Endothelial cell of hepatic sinusoid (primary cell): ENCODE results near the gene ZNHIT2.

Experiments used
- in situ Hi-C: cut with HindIII; loops from 2 replicates; pipeline ENCODE4 v1.10.0; 2017; ENCODE audit warnings: low sequenced_read_pairs

Gene ZNHIT2

DNA sequence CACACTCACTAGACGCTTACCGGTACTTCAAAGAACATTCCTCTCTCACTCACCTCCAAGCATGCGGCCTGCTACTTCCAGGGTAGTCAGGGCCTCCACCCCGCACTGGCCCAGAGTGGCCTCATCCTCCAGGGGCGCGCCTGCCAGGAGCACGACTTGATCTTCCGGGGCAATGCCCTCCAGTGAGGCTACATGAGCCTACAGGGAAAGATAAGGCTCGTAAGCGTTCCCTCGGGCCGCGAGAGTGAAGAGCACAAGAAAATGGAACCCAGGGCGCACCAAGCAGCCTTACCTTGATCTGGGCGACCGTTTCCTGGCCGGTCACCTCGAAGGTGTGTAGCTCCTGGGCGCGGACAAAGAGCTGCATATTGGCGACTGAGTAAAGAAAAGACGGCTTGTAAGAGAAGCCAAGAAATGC, 4.0 kb upstream of the ZNHIT2 start:
- in situ Hi-C loops = no loop called here

DNA sequence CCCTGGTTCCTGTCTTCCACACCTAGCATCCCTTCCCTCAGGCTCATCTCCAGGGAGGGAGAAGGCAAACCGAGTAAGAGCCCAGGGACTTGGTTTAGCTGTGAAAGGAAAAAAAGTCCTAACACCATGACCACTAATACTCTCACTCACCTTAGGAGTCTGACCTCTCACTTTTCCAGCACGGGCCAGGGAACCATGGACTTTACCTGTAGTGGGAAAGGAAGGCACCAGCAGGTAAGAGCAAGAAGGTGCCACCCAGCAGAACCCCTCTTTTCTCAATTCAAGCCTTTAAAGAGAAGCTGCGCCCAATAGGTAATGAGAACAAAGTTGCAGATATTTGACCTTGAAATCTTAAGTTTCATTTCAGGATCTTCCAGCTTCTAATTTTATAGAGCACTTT, 3.3 kb upstream of the ZNHIT2 start:
- in situ Hi-C loops = no loop called here

DNA sequence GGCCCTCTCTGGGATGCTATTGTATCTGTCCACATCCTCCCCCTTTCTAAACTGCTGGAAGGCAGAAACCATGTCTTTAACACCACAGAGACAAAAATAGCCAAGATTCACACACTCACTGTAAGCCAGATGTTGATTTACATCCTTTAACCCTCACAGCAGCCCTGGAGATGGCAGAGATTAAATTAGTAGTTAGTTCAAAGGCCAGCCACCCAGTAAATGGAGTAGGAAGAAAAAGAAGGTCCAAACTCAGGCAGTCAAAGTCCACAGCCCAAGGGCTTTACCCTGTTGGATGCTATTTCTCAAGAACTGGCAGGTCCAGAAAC, 2.1 kb upstream of the ZNHIT2 start:
- in situ Hi-C loops = loop anchor here (5.0 kb wide), 1 partner anchor 93 kb away; no protein-coding TSS in a partner anchor

DNA sequence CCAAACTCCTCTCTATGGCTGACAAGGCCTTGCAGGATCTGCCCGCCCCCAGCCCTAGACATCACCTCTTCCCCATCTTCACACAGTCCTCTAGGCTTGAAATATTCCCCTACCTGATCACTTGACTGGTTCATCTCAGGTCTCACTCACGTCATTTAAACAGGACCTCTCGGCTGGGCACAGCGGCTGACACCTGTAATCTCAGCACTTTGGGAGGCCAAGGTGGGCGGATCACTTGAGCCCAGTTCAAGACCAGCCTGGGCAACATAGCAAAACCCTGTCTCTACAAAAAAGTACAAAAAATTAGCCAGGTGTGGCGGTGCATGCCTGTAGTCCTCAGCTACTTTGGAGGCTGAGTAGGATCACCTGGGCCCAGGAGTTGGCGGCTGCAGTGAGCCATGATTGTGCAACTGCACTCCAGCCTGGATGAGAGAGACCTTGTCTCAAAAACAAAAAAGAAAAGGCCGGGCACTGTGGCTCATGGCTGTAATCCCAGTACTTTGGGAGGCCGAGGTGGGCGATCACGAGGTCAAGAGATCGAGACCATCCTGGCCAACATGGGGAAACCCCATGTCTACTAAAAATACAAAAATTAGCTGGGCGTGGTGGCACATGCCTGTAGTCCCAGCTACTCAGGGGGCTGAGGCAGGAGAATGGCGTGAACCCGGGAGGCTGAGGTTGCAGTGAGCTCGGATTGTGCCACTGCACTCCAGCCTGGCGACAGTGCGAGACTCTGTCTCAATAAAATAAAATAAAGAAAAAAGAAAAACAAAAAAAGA, 1.6 kb upstream of the ZNHIT2 start:
- in situ Hi-C loops = loop anchor here (5.0 kb wide), 1 partner anchor 93 kb away; no protein-coding TSS in a partner anchor

DNA sequence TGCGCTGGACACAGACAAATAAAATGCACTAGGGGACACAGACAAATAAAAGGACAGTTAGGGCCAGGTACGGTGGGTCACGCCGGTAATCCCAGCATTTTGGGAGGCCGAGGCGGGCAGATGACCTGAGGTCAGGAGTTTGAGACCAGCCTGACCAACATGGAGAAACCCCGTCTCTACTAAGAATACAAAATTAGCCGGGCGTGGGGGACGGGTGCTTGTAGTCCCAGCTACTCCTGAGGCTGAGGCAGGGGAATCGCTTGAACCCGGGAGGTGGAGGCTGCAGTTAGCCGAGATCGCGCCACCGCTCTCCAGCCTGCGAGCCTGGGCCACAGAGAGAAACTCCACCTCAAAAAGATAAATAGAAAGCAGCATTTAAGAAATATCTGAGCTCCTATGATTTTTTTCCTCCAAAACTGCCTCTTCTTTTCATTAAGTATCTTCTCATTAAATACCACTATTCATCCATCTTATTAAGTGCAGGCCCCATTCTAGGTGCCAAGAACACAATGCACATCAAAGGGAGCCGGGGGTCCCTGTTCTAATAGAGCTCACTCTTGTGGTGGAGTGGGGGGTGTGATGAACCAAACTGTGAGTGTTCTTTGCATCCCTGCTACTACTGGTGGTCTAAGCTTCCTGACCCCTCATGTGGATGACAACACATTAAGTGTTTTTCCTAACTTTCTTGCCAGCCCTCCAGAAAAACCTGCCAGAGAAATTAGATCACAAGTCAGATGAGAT, 766 bp upstream of the ZNHIT2 start:
- in situ Hi-C loops = loop anchor here (5.0 kb wide), 1 partner anchor 94 kb away; no protein-coding TSS in a partner anchor

DNA sequence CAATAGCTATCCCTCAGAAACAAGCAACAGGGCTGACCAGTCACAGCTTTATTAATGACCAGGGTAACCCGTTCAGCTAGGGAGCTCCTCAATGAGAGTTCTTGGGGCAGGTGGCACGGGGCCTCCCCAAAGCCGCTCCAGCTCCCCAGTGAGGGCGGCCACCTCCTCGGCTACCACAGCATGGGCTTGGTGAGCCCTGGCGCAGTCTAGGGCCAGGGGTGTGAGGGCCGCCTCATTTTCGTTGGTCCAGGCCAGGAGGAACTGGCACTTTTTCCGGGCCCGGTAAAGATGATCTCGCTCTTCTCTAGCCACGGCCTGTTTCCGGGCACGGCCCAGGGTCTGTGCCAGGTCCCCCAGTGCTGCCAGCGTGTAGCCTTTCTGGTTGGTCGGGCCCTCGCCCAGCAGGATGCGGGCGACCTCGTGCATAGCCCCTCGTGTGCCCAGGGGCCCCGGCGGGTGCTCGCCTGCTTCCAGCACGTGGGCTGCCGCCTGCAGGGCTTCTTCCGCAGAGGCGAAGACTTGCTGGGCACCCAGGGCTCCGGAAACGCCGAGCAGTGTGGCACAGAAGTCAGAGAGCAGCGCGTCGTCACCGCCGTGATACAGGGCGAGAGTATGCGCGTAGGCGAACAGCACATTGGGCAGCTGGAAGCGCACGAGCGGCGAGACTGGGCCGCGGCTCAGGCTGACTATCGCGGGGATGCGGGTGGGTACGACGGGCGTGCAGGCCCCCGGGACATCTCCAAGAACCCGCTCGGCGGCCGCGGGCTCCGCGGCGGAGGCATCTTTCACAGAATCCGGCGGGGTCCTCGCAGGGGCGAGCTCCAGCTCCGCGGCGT, 913 bp downstream of the ZNHIT2 start:
- in situ Hi-C loops = loop anchor here (5.0 kb wide), 1 partner anchor 96 kb away; no protein-coding TSS in a partner anchor

DNA sequence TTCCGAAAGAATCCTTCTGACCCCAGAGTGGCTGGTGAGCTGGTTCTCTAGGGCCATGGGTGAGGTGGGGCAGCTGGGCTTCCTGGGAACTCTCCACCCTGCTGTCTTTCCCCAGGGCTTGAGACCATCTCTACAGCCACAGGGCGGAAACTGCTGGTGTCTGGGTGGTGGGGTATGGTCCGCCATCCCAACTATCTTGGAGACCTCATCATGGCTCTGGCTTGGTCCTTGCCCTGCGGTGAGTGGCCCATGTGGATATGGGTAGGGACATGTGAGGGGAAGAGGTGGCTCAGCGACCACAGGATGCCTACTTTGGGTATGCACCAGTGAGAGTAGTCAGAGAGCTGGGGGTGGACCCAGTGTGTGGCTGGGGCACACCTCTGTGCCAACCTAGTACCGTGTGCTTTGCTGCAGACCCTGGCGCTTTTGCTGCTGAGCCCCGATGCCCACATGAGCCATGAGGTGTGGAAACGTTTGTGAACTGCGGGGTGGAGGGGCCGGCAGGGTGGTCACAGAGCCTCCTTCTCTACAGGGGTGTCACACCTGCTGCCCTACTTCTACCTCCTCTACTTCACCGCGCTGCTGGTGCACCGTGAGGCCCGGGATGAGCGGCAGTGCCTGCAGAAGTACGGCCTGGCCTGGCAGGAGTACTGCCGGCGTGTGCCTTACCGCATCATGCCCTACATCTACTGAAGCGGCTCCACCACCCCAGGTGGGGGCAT, 2.0 kb downstream of the ZNHIT2 start:
- in situ Hi-C loops = loop anchor here (5.0 kb wide), 1 partner anchor 97 kb away; no protein-coding TSS in a partner anchor

DNA sequence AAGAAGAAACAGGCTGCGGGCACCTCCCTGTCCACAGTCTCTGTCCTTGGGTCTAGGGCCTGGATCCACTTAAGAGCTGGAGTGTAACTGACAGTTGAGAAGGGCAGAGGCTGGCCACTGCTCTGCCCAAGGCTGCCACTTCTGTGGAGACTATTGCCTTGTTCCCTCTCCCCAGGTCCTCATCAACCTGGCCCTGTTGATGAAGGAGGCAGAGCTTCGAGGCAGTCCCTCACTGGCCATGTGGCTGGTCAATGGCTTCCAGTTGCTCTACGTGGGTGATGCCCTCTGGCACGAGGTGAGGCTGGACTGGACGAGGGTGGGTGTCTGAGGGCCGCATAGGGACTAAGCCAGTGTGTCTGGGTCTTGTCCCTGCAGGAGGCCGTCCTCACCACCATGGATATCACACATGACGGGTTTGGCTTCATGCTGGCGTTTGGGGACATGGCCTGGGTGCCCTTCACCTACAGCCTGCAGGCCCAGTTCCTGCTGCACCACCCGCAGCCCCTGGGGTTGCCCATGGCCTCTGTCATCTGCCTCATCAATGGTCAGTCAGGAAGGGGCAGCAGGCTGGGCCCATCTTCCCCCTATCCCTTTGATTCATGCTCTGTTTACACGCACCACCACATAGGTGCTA, 2.8 kb downstream of the ZNHIT2 start:
- in situ Hi-C loops = loop anchor here (5.0 kb wide), 1 partner anchor 98 kb away; no protein-coding TSS in a partner anchor

DNA sequence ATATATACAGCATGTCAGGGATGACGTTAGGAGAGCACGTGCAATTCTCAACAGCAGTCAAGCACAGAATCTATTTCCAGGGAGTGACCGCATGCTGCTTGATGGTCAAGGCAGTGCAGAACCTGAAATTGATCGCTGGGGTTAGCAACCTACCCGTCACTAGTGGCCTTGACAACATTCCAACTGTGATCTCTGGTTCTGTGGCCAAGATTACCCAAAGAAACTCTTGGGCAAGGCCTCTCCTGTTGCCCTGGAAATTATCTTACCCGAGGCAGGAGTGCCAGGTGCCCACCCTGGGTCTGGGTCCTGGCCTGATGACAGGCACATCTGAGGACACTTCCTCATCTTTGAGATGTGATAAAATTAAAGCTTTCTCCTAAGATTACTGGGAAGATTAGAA, 3.7 kb downstream of the ZNHIT2 start:
- in situ Hi-C loops = no loop called here

DNA sequence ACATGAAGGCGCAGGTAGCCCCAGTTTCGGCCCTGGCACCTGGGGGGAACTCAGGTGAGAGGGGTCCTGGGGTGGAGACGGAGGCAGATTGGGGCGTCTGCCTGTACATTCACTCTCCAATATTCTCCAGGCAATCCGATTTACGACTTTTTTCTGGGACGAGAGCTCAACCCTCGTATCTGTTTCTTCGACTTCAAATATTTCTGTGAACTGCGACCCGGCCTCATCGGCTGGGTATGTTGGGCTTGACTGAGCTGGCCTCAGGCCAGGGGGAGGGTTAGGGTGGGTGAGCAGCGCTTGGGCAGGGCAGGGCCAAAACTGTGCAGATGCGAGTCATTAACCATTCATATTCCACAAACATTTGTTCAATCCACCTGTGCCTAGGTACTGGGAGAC, 4.1 kb downstream of the ZNHIT2 start:
- in situ Hi-C loops = no loop called here

DNA sequence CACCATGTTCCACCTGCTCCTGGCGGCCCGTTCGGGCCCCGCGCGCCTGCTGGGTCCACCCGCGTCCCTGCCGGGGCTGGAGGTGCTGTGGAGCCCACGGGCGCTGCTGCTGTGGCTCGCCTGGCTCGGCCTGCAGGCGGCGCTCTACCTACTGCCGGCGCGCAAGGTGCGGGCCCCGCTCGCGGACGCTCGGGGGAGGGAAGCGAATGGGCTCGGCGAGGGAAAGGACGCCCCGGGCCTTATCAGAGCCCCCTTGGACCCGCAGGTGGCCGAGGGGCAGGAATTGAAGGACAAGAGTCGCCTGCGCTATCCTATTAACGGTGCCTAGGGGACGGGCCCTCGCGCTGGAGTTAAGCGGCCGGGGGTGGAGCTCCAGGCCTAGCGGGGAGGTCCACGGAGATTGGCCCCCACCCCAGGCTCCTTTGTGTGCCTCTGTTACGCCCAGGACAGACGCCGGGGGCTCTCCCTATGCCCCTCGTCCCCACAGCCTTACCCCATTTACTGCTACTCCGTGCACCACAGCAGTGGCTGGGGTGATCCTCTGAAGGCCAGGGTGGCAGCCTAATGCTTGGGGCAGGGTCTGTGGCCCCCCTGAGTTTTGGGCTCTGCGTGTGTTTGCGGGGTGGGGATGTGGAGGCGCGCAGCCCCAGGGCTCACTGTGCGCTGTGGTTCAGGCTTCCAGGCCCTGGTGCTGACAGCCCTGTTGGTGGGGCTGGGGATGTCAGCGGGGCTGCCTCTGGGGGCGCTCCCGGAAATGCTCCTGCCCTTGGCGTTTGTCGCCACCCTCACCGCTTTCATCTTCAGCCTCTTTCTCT, 4.7 kb downstream of the ZNHIT2 start:
- in situ Hi-C loops = no loop called here

DNA sequence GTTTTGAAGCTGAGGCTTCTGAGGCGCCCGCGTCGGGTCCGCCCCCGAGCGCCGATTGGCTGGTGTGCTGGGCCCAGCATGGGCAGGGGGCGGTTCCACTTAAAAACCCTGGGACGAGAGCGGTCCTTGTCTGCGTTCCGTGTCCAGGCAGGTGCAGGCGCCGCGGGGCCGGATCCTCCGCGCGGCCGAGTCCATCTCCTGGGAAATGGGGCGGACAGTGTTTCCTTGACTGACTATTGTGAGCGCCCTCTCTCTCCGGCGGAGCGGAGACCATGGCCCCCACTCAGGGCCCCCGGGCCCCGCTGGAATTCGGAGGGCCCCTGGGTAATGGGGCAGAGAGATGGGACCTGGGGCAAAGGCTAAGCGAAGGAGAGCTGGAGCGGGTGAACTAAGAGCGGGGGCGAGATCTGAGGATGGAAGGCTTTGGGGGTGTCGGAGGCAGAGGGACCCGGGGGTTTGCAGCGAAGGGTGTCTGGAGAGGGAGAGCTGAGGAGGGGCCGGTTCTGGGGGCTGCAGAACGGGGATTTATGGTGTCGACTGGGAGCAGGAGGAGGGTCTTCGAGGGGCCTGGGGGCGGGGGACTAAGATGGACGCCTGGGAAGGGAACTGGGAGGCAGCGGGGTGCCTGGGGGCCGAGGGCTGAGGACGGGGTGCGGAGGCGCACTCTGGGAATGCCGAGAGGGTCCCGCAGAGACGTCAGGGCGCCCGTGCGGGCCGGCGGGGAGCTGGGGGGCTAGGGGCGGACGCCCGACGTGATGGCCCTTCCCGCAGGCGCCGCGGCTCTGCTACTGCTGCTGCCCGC, 5.6 kb downstream of the ZNHIT2 start, which contains the start of gene TM7SF2:
TM7SF2 (plus strand) TSS at position 129 of the 802 bp plus-strand sequence; CDS start at position 273, 144 bp downstream.
- in situ Hi-C loops = no loop called here

DNA sequence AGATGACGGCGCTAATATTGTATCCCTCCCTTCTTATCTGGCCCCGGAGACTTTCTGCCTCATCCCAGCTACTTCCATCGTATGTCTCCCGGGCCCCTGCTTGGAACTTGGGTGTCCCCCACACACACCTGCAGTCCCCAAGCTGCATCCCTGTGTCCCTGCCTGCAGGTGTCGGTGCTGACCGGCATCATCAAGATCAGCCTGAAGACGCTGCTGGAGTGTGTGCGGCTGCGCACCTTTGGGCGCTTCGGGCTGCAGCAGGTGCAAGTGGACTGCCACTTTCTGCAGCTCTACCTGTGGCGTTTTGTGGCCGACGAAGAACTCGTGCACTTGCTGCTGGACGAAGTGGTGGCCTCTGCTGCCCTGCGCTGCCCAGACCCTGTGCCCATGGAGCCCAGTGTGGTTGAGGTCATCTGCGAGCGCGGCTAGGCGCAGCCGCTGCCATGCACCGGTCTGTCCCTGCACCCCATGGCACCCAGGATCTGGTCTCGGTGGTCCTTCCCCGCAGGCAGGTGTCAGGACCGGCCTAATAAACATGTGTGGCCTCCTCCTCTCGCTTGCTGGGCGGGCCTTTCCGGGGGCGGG, 6.2 kb downstream of the ZNHIT2 start:
- in situ Hi-C loops = no loop called here

DNA sequence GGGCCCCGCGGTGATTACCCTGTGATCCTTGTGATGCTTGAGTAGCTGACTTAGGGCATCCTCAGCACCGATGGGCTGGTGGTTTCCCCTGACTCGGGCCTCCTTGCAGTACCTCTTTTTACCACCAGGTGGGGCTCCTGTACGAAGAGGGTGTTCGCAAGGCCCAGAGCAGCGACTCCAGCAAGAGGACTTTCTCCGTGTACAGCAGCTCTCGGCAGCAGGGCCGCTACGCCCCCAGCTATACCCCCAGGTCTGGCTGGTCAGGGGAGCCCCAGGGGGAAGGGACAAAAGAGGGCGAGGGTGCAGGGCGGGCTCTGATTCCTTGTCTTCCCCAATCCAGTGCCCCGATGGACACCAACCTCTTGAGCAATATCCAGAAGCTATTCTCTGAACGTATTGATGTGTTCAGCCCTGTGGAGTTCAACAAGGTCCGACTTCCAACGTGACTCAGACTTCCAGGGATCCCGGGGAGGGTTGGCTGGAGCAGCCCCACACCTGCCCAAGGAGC, 7.1 kb downstream of the ZNHIT2 start:
- in situ Hi-C loops = no loop called here

DNA sequence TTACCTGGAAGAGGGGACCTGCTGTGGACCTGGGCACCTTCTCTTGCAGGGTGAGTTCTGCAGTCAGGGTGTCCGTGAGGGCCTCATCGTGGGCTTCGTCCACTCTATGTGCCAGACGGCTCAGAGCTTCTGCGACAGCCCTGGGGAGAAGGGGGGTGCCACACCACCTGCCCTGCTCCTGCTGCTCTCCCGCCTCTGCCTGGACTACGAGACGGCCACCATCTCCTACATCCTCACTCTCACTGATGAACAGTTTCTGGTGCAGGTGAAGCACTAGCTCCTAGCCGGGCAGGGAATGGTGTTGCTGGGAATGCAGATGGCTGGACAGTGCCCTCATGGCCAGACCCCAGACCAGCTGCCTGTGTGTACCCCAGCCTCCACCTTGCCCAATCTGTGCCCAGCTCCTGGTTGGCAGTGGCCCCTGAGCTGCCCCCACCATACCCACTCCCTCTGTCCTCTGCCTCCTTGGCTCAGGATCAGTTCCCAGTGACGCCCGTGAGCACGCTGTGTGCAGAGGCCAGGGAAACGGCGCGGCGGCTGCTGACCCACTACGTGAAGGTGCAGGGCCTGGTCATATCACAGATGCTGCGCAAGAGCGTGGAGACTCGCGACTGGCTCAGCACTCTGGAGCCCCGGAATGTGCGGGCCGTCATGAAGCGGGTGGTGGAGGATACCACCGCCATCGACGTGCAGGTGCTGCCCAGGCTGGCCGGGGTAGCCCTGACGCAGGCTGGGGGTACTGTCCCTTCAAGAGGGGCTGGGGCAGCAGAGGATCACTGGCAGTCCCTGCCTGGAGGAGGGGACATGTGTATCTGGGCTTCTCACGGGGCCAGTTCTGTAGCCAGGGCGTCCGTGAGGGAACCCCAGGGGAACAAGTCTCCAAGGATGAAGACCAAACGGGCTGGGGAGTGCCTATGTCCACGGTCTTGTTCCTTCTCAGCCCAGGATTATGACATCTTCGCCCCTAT, 8.0 kb downstream of the ZNHIT2 start:
- in situ Hi-C loops = no loop called here

DNA sequence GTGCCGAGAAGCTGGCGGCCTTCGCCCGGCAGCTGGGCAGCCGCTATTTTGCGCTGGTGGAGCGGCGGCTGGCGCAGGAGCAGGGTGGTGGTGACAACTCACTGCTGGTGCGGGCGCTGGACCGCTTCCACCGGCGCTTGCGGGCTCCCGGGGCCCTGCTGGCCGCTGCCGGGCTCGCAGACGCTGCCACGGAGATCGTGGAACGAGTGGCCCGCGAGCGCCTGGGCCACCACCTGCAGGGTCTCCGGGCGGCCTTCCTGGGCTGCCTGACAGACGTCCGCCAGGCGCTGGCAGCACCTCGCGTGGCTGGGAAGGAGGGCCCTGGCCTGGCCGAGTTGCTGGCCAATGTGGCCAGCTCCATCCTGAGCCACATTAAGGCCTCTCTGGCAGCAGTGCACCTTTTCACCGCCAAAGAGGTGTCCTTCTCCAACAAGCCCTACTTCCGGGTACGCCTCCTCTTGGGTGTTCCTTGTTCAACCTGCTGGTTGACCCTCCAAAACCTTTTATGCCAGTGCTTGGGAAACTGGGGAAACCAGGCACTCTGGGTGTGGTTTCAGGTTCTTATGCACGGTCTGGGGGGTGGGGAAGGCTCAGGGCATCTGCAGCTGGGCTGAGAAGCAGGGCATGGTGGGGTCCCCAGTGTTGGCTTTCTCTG, 8.9 kb downstream of the ZNHIT2 start:
- in situ Hi-C loops = no loop called here
